ENCODE data around the gene NCOA7. TPM values are rescaled to one million over a fixed set of nuclear protein-coding genes. Genes with fewer than 3 reads are reported as not detected.

Gene NCOA7
- total and polyA plus RNA-seq, 5 donors from 2014 or later = 12.6 to 41.9 (median 14.3) TPM

DNA sequence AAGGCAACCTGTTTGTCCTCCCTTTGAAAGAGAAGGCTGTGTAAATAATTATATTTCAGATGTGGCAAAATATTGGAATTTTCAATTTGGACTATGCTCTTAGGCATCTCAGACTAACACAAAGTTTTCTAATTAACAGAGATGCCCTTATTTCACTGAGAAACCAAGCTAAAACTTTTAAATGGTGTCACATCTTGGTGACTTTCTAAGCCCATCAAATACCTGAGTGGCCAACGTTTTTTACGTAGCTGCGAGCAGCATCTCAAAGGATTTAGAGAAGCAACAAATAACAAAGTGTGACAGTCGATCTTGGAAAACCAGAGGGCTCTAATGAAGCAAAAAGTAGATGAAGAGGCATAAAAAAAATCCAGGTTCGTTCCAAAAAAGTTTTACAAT, 44.7 kb upstream of the NCOA7 start:
- Histone ChIP-seq H3K27me3 (ENCODE audit: control insufficient read depth, insufficient read depth, low read length) (peaks cover 50% of the 10 kb centered on the region), H3K4me1 (ENCODE audit: control insufficient read depth, insufficient read depth, low read length, poor library complexity, severe bottlenecking) (peaks cover 45% of the 10 kb centered on the region), H3K9me3 (ENCODE audit: control insufficient read depth in 2 of 2, low read length in 2 of 2) (no peaks in the 10 kb centered on the region), H3K36me3 (ENCODE audit: control insufficient read depth, insufficient read depth, low read length) (no peaks in the 10 kb centered on the region), H3K27ac (ENCODE audit: insufficient read depth, low read length, poor library complexity, severe bottlenecking) (no peak overlapping the region), H3K4me3 (ENCODE audit: low read depth, low read length) (peak overlapping the region; percentile 94)
- no peak for DNase-seq
- Mint-ChIP-seq H3K36me3 (no peaks in the 10 kb centered on the region), H3K4me3 (peak overlapping the region; percentile 37 to 92 (median 90)), H3K9me3 (peaks cover 0 to 3% (median 0%) of the 10 kb centered on the region in 7 donors), H3K27ac (peak overlapping the region in 2 of 3 donors; percentile 91 to 92), H3K27me3 (peaks cover 82% of the 10 kb centered on the region), H3K4me1 (peaks cover 13 to 38% (median 27%) of the 10 kb centered on the region in 4 donors)
- no peak for ATAC-seq (ENCODE audit: low read depth in 2 of 2)

DNA sequence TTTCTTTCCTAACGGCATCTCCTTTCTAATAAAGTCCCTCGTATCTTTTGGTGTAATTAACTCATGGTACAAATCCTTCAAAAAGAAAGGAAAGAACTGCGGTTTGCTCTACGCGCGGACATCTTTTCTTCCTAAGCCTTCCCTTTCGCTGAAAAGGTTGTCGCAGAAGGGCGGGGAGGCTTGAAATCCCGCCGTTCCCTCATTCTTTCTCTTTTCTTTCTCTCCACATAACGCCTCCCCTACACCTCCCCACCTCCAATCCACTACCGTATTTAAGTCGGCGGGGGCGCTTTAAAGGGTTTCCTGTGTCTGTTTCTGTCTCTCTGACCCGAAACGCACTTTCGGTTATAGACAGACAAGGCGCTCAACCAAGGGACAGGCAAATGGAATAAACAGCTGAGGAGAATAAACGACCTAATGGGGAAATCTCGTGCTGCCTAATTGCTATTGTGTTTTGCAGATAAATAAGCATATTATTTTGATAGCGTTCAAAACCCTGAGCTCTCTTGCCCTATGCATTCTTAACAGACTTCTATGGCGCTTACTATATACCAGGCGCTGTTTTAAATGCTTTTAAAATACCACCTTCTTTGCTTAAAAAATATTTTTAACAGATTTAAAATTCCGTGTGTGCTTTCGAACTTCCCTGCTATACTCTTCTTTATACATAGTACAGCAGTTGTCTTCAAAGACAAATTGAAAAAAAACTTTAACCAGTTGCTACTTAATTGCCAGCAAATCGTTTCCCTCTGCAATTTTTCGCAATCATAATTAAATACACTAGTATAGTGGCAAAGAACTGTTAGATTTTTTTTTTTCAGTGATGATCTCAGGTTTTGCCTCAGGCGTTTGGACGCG, 43.8 kb upstream of the NCOA7 start:
- H3K27me3 Mint-ChIP-seq = peaks cover 82% of the 10 kb centered on the region
- H3K4me3 ChIP-seq (ENCODE audit: low read depth, low read length) = peak overlapping the region; percentile 94
- H3K4me1 Mint-ChIP-seq = peaks cover 16 to 41% (median 28%) of the 10 kb centered on the region in 4 donors
- H3K36me3 ChIP-seq (ENCODE audit: control insufficient read depth, insufficient read depth, low read length) = no peaks in the 10 kb centered on the region
- ATAC-seq (ENCODE audit: low read depth in 2 of 2) (peak; percentile 65 to 67), DNase-seq (peak; percentile 56 to 87 (median 73))
- H3K36me3 Mint-ChIP-seq = no peaks in the 10 kb centered on the region
- peaks cover 0 to 3% (median 0%) of the 10 kb centered on the region in 7 donors for H3K9me3 Mint-ChIP-seq
- peak overlapping the region; percentile 61 to 92 (median 90) for H3K4me3 Mint-ChIP-seq
- H3K27me3 ChIP-seq (ENCODE audit: control insufficient read depth, insufficient read depth, low read length) = peaks cover 57% of the 10 kb centered on the region
- no peaks in the 10 kb centered on the region for H3K9me3 ChIP-seq (ENCODE audit: control insufficient read depth in 2 of 2, low read length in 2 of 2)
- peak overlapping the region in 2 of 3 donors; percentile 91 to 92 for H3K27ac Mint-ChIP-seq
- H3K27ac ChIP-seq (ENCODE audit: insufficient read depth, low read length, poor library complexity, severe bottlenecking) = no peak overlapping the region
- peaks cover 45% of the 10 kb centered on the region for H3K4me1 ChIP-seq (ENCODE audit: control insufficient read depth, insufficient read depth, low read length, poor library complexity, severe bottlenecking)

DNA sequence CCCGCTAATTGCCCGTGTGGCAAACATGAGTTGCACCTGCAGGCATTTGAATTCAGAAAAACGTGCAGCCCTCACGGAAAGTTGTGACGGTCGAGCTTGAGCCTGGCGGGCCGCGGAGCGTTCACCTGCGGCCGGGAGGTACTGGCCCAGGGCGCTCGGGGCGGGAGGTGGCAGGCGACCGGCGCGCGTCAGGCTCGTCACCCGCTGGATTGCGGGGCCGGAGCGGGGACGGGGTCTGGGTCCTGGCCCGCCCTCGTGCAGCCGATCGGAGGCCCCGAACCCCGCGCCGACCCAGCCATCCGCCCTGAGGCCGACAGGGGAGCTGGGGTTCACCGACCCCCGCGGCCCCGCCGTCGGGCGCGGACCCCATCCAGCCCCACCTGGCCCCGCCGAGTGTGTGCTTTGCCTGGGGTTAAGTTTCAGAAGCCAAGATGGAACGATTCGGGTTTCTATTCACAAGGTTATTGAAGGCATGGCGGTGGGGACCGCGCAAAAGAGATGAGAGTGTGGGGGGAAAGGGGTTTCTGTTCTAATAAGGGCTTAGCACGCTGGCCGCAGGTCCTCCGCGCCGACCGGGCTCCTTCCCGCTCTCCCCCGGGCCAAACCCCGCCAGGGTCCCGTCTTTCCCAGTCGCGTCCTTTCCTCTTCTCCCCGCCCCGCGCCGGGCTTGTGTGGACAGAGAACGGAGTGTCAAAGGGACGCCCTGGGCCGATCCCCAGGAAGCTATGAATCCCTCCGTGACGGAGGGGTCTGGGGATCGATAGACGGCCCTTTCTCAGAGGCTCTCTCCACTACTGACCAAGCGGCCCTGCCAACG, 43.0 kb upstream of the NCOA7 start:
- peak; percentile 11 to 35 (median 22) for DNase-seq
- H3K27me3 Mint-ChIP-seq = peaks cover 85% of the 10 kb centered on the region
- Histone ChIP-seq H3K9me3 (ENCODE audit: control insufficient read depth in 2 of 2, low read length in 2 of 2) (no peaks in the 10 kb centered on the region), H3K36me3 (ENCODE audit: control insufficient read depth, insufficient read depth, low read length) (no peaks in the 10 kb centered on the region), H3K4me1 (ENCODE audit: control insufficient read depth, insufficient read depth, low read length, poor library complexity, severe bottlenecking) (peaks cover 45% of the 10 kb centered on the region), H3K4me3 (ENCODE audit: low read depth, low read length) (peak overlapping the region; percentile 94), H3K27ac (ENCODE audit: insufficient read depth, low read length, poor library complexity, severe bottlenecking) (no peak overlapping the region), H3K27me3 (ENCODE audit: control insufficient read depth, insufficient read depth, low read length) (peaks cover 57% of the 10 kb centered on the region)
- H3K4me1 Mint-ChIP-seq = peaks cover 16 to 41% (median 28%) of the 10 kb centered on the region in 4 donors
- no peaks in the 10 kb centered on the region for H3K36me3 Mint-ChIP-seq
- H3K27ac Mint-ChIP-seq = peak overlapping the region in 2 of 3 donors; percentile 91 to 92
- H3K4me3 Mint-ChIP-seq = peak overlapping the region; percentile 61 to 94 (median 92)
- ATAC-seq (ENCODE audit: low read depth in 2 of 2) = no peak
- peaks cover 0 to 3% (median 0%) of the 10 kb centered on the region in 7 donors for H3K9me3 Mint-ChIP-seq

DNA sequence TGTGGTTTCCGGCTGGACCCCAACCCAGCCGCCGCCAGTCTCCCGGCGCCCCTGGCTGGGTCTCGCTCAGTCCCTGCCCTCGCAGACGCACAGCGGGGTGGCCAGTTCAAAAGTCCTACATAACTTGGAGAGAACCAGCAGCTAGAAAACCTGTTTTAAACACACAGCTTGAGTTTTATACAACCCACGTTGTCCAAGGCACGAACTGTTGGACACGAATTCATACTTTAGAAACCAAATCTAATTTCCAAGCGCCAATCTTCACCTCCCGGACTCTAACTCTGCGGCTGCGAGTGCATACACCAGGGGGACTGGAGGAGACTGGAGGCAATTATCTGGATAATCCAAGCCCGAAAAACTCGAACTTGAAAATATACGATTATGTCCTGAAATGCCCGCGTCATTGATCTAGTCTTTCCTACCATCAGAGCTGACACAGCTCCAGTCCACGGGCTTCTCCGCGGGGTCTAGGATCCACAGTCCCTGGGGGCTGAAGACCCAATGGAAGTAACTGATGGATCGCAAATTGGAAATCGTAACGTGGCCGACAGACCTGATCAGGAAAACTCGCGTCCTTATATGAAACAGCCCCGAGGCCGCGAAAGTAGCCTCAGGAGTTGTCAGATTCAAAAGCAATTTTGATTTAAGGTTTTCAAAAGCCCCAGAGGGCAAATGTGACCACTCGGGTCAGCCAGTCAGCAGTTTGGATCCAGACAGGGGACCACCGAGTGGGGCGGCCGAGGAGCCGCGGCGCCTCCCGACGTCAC, 42.2 kb upstream of the NCOA7 start:
- Histone ChIP-seq H3K27me3 (ENCODE audit: control insufficient read depth, insufficient read depth, low read length) (peaks cover 60% of the 10 kb centered on the region), H3K9me3 (ENCODE audit: control insufficient read depth in 2 of 2, low read length in 2 of 2) (no peaks in the 10 kb centered on the region), H3K4me3 (ENCODE audit: low read depth, low read length) (peak overlapping the region; percentile 77)

DNA sequence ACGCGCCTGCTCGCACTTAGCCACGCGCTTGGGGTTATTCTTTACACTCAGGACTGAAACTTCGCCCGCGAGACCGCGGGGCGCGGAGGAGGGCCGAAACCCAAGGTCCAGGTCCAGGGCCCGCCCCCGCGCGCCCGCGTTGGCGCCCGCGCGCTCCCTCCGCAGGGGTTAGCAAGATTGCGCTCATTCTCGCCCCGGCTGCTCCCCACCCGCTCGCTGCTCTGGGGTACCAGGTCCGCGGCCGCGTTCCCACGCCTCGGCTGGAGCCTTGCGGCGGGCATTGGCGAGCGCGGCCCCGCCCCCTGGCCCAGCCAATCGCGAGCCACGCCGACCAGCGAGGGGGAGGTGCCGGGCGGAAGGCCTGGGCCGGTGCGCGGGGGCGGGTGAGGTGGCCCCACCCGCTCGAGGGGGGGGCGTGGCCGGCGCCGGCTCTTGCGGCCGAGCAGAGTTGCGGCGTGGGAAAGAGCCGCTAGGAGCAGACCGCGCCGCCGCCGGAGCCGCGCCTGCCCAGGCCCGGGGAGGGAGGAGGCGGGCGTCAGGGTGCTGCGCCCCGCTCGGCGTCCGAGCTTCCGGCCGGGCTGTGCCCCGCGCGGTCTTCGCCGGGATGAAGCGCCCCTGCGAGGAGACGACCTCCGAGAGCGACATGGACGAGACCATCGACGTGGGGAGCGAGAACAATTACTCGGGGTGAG, 41.4 kb upstream of the NCOA7 start, which contains the start of gene HEY2:
Gene HEY2 (plus strand): TSS at position 460 of the 692 bp plus-strand sequence. CDS start 145 bp downstream, at position 605.
- Mint-ChIP-seq H3K4me1 (peaks cover 16 to 41% (median 28%) of the 10 kb centered on the region in 4 donors), H3K9me3 (peaks cover 0 to 3% (median 0%) of the 10 kb centered on the region in 7 donors), H3K27ac (peak within 1 kb of the TSS; percentile 83 to 89 (median 88)), H3K36me3 (no peaks in the 10 kb centered on the region), H3K27me3 (peaks cover 90% of the 10 kb centered on the region), H3K4me3 (peak within 1 kb of the TSS; percentile 61 to 95 (median 93))
- Histone ChIP-seq H3K4me3 (ENCODE audit: low read depth, low read length) (peak within 1 kb of the TSS; percentile 77), H3K4me1 (ENCODE audit: control insufficient read depth, insufficient read depth, low read length, poor library complexity, severe bottlenecking) (peaks cover 45% of the 10 kb centered on the region), H3K27ac (ENCODE audit: insufficient read depth, low read length, poor library complexity, severe bottlenecking) (no peak within 1 kb of the TSS), H3K9me3 (ENCODE audit: control insufficient read depth in 2 of 2, low read length in 2 of 2) (no peaks in the 10 kb centered on the region), H3K27me3 (ENCODE audit: control insufficient read depth, insufficient read depth, low read length) (peaks cover 58% of the 10 kb centered on the region), H3K36me3 (ENCODE audit: control insufficient read depth, insufficient read depth, low read length) (no peaks in the 10 kb centered on the region)
- ATAC-seq (ENCODE audit: low read depth in 2 of 2) (peak; percentile 80 to 81), DNase-seq (peak; percentile 72 to 86 (median 76))

More for the DNA sequence above, 42.2 kb upstream of the NCOA7 start:
- H3K27me3 Mint-ChIP-seq = peaks cover 85% of the 10 kb centered on the region
- H3K27ac ChIP-seq (ENCODE audit: insufficient read depth, low read length, poor library complexity, severe bottlenecking) = no peak overlapping the region
- DNase-seq (peak in 2 of 3 donors; percentile 12 to 28), ATAC-seq (ENCODE audit: low read depth in 2 of 2) (no peak)
- peak overlapping the region in 2 of 3 donors; percentile 73 to 89 for H3K27ac Mint-ChIP-seq
- peaks cover 16 to 41% (median 28%) of the 10 kb centered on the region in 4 donors for H3K4me1 Mint-ChIP-seq
- peaks cover 0 to 3% (median 0%) of the 10 kb centered on the region in 7 donors for H3K9me3 Mint-ChIP-seq
- no peaks in the 10 kb centered on the region for H3K36me3 Mint-ChIP-seq
- no peaks in the 10 kb centered on the region for H3K36me3 ChIP-seq (ENCODE audit: control insufficient read depth, insufficient read depth, low read length)
- H3K4me3 Mint-ChIP-seq = peak overlapping the region; percentile 61 to 94 (median 90)
- peaks cover 45% of the 10 kb centered on the region for H3K4me1 ChIP-seq (ENCODE audit: control insufficient read depth, insufficient read depth, low read length, poor library complexity, severe bottlenecking)

GRCh38 chr6:125749865-125750691, 40.7 kb upstream of the NCOA7 start:
- DNase-seq = peak in 1 of 3 donors; percentile 21
- ATAC-seq (ENCODE audit: low read depth in 2 of 2) = no peak
- Mint-ChIP-seq H3K9me3 (peaks cover 0 to 3% (median 0%) of the 10 kb centered on the region in 7 donors), H3K4me1 (peaks cover 16 to 41% (median 28%) of the 10 kb centered on the region in 4 donors), H3K36me3 (no peaks in the 10 kb centered on the region), H3K27me3 (peaks cover 92% of the 10 kb centered on the region), H3K27ac (peak overlapping the region; percentile 1 to 88 (median 83)), H3K4me3 (peak overlapping the region; percentile 30 to 95 (median 93))
- H3K4me1 ChIP-seq (ENCODE audit: control insufficient read depth, insufficient read depth, low read length, poor library complexity, severe bottlenecking) = peaks cover 45% of the 10 kb centered on the region
- H3K36me3 ChIP-seq (ENCODE audit: control insufficient read depth, insufficient read depth, low read length) = no peaks in the 10 kb centered on the region
- H3K9me3 ChIP-seq (ENCODE audit: control insufficient read depth in 2 of 2, low read length in 2 of 2) = no peaks in the 10 kb centered on the region
- peaks cover 60% of the 10 kb centered on the region for H3K27me3 ChIP-seq (ENCODE audit: control insufficient read depth, insufficient read depth, low read length)
- H3K4me3 ChIP-seq (ENCODE audit: low read depth, low read length) = peak overlapping the region; percentile 73
- no peak overlapping the region for H3K27ac ChIP-seq (ENCODE audit: insufficient read depth, low read length, poor library complexity, severe bottlenecking)

Measured in CD4-positive, CD25-positive, alpha-beta regulatory T cell (primary cell).